GM18951 (cell line): ENCODE measurements around the gene VCL.
"Not testable (repeated sequence)": the region's sequence is repeated elsewhere in the genome, so short reads cannot be mapped to it uniquely, and the experiment has no call there.

Experiments used
- POLR2A ChIP-seq: IDR thresholded peaks from 4 replicates; pipeline ENCODE4 v1.6.1; 2011; ENCODE audit warnings: mild to moderate bottlenecking; ENCODE audit not compliant: insufficient read length, insufficient read depth; ENCODE audit errors: extremely low read depth
- in situ Hi-C: fragments of 300-500 bp; cut with MboI; formaldehyde crosslinking; loops from one replicate; pipeline ENCODE4 v1.12.0; 2022; ENCODE audit warnings: low sequenced_read_pairs, mixed read lengths, inconsistent platforms; ENCODE audit not compliant: unreplicated experiment

VCL gene

DNA sequence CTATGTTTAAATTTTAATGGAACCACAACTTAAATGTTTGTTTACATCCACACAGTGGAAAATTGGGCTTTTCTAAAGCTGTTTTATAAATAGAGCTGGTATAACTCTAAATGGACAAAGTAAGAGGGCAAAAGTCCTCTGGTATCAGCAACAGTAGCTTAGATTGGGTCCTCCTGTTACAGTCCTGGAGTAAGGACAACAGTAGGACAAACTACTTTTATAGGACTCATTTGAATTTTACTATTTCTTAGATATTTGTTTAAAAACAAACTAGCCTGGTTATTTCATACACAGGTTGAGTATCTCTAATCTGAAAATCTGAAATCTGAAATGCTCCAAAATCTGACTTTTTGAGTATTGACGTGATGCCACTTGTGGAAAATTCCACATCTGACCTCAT lies 8.4 kb downstream of the VCL start:
- in situ Hi-C loops, result no loop called here
- no peak for TF ChIP-seq POLR2A

DNA sequence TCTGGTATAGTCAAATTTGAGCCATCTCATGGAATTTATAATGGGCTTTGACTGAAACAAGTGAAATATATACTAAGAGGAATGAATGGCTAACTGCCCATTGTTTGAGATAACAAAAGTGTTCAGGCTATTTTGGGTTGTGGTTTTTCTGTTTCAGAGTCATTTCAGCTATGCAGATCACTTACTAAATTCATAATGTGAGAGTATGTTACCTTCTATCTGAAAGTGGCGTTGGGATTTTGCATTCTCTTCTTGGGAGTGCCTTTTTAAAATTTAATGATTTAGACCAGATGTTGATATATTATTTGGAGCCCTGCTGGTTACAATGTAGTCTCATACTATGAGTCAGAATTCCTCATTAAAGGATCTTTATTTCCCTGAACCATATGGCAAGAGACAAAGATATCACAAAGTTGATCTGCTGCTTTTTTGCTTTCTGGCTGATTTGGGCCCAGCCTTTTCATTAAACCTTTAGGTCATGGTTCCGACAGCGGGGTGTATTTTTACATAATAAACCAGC lies 10.4 kb downstream of the VCL start:
- no peak for TF ChIP-seq POLR2A
- in situ Hi-C loops, result no loop called here

DNA sequence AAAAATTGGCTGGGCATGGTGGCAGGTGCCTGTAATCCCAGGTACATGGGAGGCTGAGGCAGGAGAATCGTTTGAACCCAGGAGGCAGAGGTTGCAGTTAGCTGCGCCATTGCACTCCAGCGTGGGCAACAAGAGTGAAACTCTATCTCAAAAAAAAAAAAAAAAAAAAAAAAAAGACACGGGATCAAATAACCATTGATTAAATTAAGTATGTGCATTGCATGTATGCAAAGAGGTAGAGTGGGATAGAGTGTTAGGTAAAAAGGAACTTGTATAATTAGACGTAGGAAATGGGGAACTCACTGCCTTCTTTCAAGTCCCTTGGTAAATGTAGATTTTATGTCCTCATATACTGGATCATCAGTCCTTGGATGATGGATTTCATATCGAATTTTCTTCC lies 13.1 kb downstream of the VCL start:
- in situ Hi-C loops, result no loop called here

DNA sequence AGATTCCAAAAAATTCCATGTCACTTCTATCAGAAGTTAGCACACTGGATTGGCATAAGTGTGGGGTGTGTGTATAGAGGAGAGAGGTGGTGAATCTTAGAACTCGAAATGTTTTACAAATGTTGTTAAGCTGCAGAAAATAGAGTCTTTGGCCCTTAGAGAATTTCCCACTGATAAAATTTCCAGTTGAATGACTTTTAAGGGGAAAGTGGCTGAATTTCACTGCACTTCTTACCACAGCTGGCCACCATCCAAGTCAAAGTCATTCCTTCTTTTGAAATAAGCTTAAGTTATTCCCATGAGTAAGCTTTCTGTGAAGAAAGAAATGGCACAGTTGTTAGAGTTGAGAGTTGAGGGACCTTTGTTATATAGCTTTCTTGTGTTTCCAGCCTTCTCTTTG lies 13.9 kb downstream of the VCL start:
- in situ Hi-C loops, result no loop called here
- TF ChIP-seq POLR2A, result no peak

More for the DNA sequence above, 13.1 kb downstream of the VCL start:
- TF ChIP-seq POLR2A, result no peak

DNA sequence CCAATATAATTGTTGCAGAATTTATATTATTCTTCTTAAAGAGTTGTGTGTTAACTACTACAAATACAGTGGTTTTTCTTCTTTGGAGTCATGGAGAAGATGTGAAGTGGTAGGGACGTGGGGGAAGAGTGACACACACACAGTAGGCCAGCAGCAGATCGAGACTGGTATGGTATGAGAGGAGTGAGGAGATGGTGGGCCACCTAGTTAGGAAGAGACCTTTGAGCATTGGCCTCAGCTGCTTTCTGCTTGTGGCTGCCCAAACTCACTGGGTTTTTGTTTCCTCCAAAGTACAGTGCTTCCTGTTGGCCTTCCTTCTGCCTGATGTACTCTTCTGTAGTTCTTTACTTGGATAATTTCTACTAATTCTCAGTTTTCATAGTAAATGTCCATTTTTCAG lies 14.6 kb downstream of the VCL start:
- TF ChIP-seq POLR2A, result no peak
- in situ Hi-C loops, result no loop called here

DNA sequence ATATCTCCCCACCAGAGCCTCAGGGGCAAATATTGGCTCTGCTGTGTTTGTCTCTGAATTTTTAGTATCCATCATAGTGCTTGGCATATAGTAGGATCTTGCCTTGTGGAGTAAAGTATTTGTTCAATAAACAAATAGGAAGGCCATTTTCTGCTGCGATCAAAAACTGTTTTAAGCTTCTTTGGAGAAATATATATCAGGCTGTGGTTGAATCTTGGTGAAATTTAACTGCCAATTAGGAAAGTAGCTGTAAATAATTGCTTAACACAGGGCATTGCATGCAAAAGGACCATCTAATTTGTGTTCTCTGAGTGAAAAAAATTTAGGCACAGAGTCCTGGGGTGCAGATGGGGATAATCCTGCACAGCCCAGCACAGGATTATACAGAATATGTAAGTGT lies 15.1 kb downstream of the VCL start:
- TF ChIP-seq POLR2A, result no peak
- in situ Hi-C loops, result no loop called here

DNA sequence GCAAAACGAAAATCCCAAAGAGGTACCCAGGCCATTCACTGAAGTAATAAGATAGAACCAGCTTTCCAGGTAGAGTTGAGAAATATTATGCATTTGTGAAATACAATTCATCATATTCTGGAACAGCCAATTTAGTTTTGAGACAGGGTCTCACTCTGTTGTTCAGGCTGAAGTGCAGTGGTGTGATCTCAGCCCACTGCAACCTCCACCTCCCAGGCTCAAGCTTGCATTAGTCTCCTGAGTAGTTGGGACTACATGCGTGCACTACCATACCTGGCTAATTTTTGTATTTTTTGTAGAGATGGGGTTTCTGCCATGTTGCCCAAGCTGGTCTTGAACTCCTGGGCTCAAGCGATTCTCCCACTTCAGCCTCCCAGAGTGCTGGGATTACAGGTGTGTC lies 16.7 kb downstream of the VCL start:
- in situ Hi-C loops, result not testable (repeated sequence)

DNA sequence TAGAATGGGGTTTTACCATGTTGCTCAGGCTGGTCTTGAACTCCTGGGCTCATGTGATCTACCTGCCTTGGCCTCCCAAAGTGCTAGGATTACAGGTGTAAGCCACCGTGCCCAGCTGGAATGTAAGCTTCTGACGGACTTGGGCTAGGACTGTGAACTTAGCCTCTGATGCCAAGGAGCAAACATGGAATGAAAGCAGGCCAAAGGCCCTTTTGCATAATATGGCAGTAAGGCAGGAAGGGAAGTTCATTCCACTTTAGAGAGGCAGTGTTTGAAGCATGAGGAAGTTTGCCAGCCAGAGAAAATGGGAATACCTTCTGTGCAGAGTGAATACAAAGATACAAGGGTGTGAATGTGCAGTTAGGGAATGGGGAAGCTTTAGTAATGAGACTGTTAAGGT lies 20.3 kb downstream of the VCL start:
- in situ Hi-C loops, result no loop called here
- TF ChIP-seq POLR2A, result no peak

DNA sequence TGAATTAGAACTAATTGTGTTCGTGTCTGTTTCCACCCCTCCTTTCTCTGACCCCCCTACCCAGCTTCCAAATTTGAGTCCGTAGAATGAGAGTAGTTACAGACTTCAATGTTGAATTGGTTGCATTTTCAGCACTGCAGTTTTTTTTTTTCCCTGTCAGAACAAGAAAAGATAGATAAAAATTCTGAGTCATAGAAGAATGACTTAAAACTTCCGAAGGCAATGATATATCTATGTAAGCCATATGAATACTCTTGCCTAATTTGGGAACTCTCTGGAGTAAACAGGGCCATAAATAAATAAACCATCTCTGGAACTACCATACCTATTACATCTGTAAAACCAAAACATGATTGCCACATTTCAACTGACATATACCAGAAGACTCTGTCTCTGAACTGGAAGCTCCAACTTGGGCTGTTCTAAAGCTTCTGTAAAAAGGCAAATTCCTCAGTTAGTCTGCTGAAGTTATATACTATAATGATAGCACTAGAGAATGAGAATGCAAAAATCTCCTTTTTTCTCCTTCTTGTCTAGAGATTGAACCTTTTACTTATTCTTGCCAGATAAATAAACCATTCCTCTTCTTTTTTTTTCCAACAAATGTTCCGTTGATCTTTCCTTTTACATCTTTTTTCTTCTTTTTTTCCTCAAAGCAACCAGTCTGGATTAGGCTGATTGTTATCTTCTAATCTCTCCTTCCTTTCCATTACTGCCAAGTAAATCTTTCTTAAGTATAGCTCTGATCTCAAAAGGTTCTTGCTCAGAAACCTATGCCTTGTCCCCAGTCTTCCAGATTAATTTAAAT lies 23.5 kb downstream of the VCL start:
- in situ Hi-C loops, result no loop called here

DNA sequence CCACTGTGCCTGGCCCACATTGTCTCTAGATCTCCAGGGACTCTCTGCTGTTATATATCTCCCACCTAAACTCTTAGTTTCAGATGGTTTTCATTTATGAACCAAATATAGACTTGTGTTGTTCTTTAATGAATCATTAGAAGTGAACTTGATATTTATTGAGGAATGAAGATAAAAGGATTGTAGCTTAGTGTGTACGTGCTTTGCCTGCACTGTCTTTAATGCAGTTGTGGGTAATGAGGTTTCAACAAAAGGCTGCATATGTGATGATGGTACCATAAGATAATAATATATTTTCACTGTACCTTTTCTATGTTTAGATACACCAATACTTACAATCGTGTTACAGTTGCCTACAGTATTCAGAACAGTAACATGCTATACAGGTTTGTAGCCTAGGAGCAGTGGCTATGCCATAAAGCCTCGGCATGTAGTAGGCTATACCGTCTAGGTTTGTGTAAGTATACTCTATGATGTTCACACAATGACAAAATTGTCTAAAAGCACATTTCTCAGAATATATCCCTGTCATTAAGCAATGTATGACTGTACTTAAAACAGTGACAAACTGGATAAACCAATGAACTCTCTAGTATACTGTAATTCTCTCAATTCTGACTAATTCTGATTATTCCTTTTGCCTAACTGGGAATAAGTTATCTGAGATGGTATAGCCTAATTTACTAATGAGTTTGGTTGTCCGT lies 25.2 kb downstream of the VCL start:
- no peak for TF ChIP-seq POLR2A
- in situ Hi-C loops, result no loop called here

More for the DNA sequence above, 23.5 kb downstream of the VCL start:
- TF ChIP-seq POLR2A, result no peak

DNA sequence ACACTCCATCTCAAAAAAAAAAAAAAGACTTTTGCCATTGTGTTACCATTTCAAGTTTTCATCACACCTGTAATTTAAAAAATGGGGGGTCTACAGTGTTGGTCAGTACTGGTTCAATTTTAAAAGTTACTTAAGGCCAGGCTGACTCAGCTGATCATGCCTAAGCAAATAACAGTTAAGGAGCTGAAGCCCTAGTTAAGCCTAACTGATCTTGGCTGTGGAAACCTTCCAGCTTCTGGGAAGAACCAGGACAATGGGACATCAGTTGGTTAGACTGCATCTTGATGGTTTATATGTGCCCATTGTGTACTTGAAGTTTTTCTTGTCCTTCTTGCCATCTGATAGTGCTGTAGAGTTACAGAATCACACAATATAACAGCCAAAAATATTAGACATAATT lies 26.7 kb downstream of the VCL start:
- in situ Hi-C loops, result no loop called here
- no peak for TF ChIP-seq POLR2A

DNA sequence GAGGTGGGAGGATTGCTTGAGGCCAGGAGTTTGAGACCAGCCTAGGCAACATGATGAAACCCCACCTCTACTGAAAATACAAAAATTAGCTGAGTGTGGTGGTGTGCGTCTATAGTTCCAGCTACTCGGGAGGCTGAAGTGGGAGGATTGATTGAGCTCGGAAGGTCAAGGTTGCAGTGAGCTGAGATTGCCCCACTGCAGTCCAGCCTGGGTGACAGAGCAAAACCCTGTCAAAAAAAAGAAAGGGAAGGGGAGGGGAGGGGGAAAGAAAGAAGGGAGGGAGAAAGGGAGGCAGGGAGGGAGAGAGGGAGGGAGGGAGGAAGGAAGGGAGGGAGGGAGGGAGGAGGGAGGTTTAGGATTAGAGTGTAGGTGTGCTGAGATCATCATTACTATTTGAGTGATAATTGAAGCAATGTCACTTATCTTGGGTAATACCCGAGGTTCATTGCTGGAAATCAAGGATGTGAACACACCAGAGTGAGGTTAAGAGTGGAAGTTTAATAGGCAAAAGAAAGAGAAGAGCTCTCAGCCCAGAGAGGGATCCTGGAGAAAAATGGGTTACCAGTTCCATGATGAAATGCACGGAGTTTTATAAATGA lies 27.6 kb downstream of the VCL start:
- in situ Hi-C loops, result no loop called here

DNA sequence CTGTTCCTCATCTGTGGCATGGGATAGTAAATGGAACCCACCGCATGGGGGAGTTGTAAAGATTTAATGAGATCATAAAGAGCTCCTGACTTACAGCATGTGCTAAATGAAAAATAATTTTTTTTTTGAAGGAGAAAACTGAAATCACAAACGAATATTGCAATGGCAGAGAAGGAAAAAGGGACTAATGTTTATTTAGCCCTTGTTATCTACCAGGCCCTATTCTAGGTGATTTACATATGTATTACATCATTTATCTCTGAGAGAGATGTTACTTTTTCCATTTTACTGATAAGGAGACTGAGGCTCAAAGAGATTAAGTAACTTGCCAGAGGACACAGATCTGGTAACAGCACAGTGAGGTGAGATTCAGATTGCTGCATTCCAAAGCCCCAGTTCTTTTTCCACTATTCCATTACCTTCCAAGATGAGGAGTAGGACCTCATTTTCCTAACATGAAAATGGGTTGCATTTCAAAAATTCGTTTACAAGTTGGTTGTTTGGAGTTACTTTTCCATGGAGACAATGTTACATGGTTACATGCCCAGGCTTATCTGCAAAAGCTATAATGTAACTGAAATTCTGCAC lies 28.6 kb downstream of the VCL start:
- in situ Hi-C loops, result no loop called here
- no peak for TF ChIP-seq POLR2A

More for the DNA sequence above, 27.6 kb downstream of the VCL start:
- TF ChIP-seq POLR2A, result no peak

DNA sequence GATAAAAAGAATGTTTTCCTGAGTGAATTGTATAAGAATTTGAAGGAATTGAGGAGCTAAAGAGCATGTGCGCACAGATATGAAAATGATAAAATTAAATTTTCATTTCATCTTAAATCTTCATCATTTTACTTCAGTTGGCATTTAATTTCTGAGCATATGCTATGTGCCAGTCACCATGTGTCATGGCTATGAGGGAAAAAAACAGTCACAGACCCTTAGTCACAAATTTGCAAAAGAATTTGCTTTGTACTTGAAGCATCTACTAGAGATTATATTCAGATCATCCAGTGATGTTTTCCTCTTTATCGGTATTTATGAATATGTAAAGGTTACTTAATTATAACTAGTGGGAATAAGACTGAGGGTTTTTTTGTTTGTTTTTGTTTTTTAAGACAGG lies 29.8 kb downstream of the VCL start:
- no peak for TF ChIP-seq POLR2A
- in situ Hi-C loops, result no loop called here

DNA sequence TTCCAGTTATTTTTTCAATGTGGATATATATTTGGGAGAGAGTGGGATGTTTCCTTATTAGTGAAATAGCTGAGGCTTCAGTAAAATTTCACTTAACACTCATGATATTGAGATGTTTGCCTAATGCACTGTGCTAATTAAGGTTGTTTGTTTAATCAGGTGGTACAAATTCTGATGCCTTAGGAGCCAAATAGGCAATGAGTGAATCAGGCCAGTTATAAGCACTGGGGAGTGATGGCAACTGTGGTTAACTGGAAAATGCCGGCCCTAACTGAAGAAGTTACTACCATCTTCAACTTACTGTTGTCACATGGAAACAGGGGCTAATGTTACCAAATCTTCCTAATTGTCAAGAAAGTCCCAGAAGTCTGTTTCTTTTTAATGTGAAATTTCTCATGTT lies 32.0 kb downstream of the VCL start:
- in situ Hi-C loops, result no loop called here
- TF ChIP-seq POLR2A, result no peak

DNA sequence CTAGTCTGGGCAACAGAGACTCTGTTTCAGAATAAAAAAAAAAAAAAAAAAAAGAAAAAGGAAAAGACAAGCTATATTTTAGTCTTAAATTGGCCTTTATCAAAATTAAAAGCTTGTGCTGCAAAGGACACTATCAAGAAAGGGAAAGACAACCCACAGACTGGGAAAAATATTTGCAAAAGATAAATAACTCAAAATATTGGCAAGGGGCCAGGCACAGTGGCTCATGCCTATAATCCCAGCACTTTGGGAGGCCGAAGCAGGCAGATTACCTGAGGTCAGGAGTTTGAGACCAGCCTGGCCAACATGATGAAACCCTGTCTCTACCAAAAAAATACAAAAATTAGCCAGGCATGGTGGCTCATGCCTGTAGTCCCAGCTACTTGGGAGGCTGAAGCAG lies 34.3 kb downstream of the VCL start:
- in situ Hi-C loops, result not testable (repeated sequence)
